Ishikawa (cell line): Measurements from ENCODE around the gene DGKE.

Experiments
- CEBPB ChIP-seq: IDR thresholded peaks from 2 replicates; pipeline ENCODE4 v1.6.1; 2012
- CREB1 ChIP-seq: IDR thresholded peaks from 2 replicates; pipeline ENCODE4 v1.6.1; 2012; ENCODE audit warnings: low read depth
- EGR1 ChIP-seq: IDR thresholded peaks from 2 replicates; pipeline ENCODE4 v1.6.1; 2012
- EP300 ChIP-seq: IDR thresholded peaks from 2 replicates; pipeline ENCODE4 v1.6.1; 2012; ENCODE audit warnings: borderline replicate concordance
- FOXM1 ChIP-seq: IDR thresholded peaks from 2 replicates; pipeline ENCODE4 v1.6.1; 2012; ENCODE audit warnings: low read depth, borderline replicate concordance
- NFIC ChIP-seq: IDR thresholded peaks from 2 replicates; pipeline ENCODE4 v1.6.1; 2012
- RAD21 ChIP-seq: IDR thresholded peaks from 2 replicates; pipeline ENCODE4 v1.6.1; 2012; ENCODE audit warnings: low read depth
- TAF1 ChIP-seq: IDR thresholded peaks from 2 replicates; pipeline ENCODE4 v1.6.1; 2012; ENCODE audit warnings: low read depth, mild to moderate bottlenecking
- TCF12 ChIP-seq: IDR thresholded peaks from 2 replicates; pipeline ENCODE4 v1.6.1; 2012; ENCODE audit warnings: low read depth
- TEAD4 ChIP-seq: IDR thresholded peaks from 2 replicates; pipeline ENCODE4 v1.6.1; 2012
- YY1 ChIP-seq: IDR thresholded peaks from 2 replicates; pipeline ENCODE4 v1.6.1; 2012; ENCODE audit warnings: low read depth
- ZBTB7A ChIP-seq: IDR thresholded peaks from 2 replicates; pipeline ENCODE4 v1.6.1; 2012; ENCODE audit warnings: low read depth
- TF ChIP-seq, protein P1 (sequence below): IDR thresholded peaks from 2 replicates; pipeline ENCODE4 v1.6.1; 2012
- TF ChIP-seq, protein P2 (sequence below): IDR thresholded peaks from 2 replicates; pipeline ENCODE4 v1.6.1; 2012; ENCODE audit warnings: low read depth, mild to moderate bottlenecking
- TF ChIP-seq, protein P3 (sequence below): IDR thresholded peaks from 2 replicates; pipeline ENCODE4 v1.6.1; 2012

The DGKE gene

DNA sequence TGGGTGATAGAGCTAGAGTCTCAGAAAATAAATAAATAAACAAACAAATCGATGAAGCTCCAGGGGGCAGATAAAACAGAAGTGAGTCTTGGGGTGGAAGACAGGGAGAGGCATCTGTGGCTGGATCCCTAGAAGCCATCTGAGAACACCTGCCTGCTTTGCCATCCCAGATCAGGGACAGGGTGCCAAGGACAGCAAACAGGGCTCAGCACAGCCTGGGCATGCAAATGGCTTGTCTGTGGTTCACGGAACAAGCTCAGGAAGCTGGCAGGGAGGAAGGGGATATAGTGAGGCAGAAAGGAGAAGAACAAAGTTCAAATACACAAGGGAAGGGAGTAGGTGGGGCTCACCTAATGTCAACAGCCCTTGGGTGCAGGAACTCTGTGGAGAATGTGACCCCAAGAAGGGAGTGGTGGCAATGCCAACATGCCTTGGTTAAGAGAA lies 52.4 kb downstream of the DGKE start:
- TF ChIP-seq CREB1 (no peak), FOXM1 (no peak), YY1 (no peak), TCF12 (no peak), TAF1 (no peak), CEBPB (no peak), ZBTB7A (no peak), NFIC (no peak)
- TF ChIP-seq, protein P1, sequence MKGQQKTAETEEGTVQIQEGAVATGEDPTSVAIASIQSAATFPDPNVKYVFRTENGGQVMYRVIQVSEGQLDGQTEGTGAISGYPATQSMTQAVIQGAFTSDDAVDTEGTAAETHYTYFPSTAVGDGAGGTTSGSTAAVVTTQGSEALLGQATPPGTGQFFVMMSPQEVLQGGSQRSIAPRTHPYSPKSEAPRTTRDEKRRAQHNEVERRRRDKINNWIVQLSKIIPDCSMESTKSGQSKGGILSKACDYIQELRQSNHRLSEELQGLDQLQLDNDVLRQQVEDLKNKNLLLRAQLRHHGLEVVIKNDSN = no peak

DNA sequence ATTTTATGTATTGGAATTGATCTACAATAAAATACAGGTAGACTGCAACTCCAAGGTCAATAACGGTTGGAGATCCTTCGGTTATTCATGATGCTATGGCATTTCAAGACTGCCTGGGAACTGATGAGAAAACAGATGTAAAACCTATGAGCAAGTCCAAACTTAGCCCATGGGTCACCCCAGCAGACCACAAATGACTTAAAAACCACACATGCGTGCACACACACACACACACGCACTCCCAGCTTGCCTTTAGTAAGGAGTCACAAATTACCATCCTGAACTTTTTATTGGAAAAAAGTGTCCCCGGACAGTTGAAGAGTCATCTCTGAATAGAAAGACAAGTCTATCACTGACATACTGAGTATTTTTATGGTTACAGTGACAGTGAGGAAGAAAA lies 53.2 kb downstream of the DGKE start:
- TF ChIP-seq EGR1 (no peak), TEAD4 (no peak), EP300 (no peak)
- TF ChIP-seq, protein P1 = no peak

DNA sequence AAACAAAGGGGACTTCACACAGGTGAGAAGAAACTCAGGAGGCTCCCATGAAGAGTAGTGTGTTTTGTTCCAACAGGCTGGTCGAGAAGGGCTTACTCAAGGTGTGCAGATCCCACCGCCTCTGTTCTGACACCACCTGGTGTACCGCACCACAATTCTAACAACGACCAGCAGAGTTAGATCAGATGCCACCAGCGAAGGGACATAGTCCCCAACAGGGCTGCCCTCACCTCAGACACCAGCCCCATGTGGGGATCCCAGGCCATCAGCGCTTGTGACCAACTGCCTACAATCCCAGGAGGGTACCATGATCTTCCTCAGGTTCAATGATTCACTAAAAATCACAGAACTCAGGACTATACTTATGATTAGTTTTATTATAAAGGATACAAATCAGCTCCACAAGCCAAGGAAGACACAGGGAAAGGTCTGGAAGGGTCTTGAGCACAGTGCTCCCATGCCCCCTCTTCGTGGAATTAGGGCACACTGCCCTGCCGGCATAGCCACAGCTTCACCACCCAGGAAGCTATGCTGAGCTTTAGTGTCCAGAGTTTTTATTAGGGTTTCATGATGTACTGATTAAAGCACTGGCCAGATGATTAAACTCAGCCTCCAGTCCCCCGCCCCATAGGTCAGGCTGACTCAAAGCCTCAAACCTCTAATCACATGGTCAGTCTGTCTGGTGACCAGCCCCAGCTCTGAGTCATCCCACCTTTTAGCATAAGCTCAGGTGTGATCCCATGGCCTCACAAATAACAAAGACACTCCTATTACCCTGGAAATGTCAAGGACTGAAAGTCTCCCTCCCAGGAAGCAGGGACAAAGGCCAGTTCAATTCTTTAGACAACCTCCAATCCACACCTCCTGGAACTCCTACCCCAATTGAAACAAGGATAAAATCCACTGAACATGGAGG lies 53.9 kb downstream of the DGKE start:
- TF ChIP-seq EP300 (no peak), YY1 (no peak), CEBPB (no peak), TAF1 (no peak), TCF12 (no peak)
- TF ChIP-seq, protein P1 = 0 out of 2 replicates have a peak, but pooled peaks have one; percentile 35
- TF ChIP-seq, protein P2, sequence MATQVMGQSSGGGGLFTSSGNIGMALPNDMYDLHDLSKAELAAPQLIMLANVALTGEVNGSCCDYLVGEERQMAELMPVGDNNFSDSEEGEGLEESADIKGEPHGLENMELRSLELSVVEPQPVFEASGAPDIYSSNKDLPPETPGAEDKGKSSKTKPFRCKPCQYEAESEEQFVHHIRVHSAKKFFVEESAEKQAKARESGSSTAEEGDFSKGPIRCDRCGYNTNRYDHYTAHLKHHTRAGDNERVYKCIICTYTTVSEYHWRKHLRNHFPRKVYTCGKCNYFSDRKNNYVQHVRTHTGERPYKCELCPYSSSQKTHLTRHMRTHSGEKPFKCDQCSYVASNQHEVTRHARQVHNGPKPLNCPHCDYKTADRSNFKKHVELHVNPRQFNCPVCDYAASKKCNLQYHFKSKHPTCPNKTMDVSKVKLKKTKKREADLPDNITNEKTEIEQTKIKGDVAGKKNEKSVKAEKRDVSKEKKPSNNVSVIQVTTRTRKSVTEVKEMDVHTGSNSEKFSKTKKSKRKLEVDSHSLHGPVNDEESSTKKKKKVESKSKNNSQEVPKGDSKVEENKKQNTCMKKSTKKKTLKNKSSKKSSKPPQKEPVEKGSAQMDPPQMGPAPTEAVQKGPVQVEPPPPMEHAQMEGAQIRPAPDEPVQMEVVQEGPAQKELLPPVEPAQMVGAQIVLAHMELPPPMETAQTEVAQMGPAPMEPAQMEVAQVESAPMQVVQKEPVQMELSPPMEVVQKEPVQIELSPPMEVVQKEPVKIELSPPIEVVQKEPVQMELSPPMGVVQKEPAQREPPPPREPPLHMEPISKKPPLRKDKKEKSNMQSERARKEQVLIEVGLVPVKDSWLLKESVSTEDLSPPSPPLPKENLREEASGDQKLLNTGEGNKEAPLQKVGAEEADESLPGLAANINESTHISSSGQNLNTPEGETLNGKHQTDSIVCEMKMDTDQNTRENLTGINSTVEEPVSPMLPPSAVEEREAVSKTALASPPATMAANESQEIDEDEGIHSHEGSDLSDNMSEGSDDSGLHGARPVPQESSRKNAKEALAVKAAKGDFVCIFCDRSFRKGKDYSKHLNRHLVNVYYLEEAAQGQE = no peak

DNA sequence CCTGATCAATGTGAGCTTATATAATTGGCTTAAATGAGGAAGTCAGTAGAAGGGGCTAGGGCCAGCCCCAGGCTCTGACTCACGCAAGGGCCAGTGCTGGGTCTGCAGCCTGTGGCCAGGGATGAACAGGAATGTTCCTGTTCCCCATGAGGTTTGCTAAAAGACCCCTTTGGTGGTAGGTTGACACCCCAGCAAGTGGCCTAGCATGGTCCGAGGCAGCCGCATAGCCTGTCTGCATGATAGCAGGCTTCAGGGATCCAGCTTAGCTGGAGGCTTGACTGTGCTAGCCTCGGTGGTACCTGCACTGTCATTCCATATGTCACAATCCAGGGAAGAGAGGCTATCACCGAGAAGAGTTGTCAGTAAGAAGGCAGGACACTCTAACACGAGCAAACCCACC lies 56.4 kb downstream of the DGKE start:
- TF ChIP-seq TEAD4 (no peak), CEBPB (no peak), CREB1 (no peak), FOXM1 (no peak), NFIC (no peak), RAD21 (no peak), EGR1 (no peak), TCF12 (no peak), YY1 (no peak), EP300 (no peak), TAF1 (no peak), ZBTB7A (no peak)
- TF ChIP-seq, protein P1 = no peak
- TF ChIP-seq, protein P2 = no peak
- TF ChIP-seq, protein P3, sequence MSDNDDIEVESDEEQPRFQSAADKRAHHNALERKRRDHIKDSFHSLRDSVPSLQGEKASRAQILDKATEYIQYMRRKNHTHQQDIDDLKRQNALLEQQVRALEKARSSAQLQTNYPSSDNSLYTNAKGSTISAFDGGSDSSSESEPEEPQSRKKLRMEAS = no peak

DNA sequence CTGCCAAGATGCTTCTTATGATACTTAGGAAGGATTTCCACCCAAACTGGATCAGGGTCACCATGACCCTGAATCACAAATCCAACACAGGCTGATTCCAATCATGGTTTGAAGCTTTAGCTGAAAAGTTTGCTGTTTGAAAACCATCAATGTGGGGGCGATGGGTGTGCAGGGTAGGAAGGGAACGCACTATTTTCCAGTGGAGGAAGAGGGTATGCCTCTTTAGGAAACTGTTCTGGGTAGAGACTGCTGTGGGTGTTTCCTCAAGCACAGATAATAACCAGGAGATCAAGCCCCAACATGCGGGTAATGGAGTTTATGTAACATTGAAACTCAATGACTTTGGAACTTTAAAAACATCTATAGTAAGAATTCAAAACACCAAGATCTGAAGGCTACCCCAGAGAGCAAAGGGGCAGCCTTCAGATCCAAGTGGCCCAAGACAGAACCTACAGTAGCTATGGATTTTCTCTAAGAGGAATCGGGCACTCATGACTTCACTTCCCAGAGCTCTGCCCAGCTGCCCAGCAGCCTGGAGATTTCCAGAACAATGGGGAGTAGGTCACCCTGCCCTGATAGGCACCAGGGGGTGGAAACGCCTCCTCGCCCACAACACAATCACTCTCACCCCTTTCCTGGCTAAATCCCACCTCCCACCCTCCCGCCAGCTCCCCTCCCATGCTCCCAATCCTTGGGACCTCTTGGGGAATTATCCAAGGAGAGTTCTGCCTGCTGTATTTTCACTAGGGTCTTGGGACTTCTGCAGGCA lies 57.1 kb downstream of the DGKE start:
- TF ChIP-seq TCF12 (peak; percentile 74), CREB1 (no peak), EP300 (peak; percentile 77), TEAD4 (peak; percentile 43; the same call in 1 of the 2 replicates), ZBTB7A (0 out of 2 replicates have a peak, but pooled peaks have one; percentile 47)
